Karpas-422 (cell line): Measurements from ENCODE around the gene NUTM2E. TPM values are rescaled to one million over a fixed set of nuclear protein-coding genes. Genes with fewer than 3 reads are reported as not detected.
"Not testable (repeated sequence)": the region's sequence is repeated elsewhere in the genome, so short reads cannot be mapped to it uniquely, and the experiment has no call there.

Source experiments
- DNase-seq: peaks from one replicate; pipeline ENCODE4 v3.0.0-alpha.2; 2015
- H2AFZ ChIP-seq: fragments of 200-600 bp; sonication (generic); 2 replicates; pipeline ENCODE4 v1.6.1; 2014; ENCODE audit warnings: antibody characterized with exemption, low read length, mixed read lengths
- H3K27ac ChIP-seq: fragments of 200-600 bp; sonication (generic); 2 replicates; pipeline ENCODE4 v1.5.1; 2014; ENCODE audit warnings: mild to moderate bottlenecking, low read length, moderate library complexity
- H3K27me3 ChIP-seq: fragments of 200-600 bp; sonication (generic); 2 replicates; pipeline ENCODE4 v1.6.1; 2014; ENCODE audit warnings: low read length, mixed read lengths
- H3K36me3 ChIP-seq: fragments of 200-600 bp; sonication (generic); 2 replicates; pipeline ENCODE4 v1.6.1; 2014; ENCODE audit warnings: low read length, mixed read lengths; ENCODE audit not compliant: insufficient read depth
- H3K4me1 ChIP-seq: fragments of 200-600 bp; sonication (generic); 2 replicates; pipeline ENCODE4 v1.6.1; 2014; ENCODE audit warnings: mild to moderate bottlenecking, low read length, mixed read lengths
- H3K4me2 ChIP-seq: fragments of 200-600 bp; sonication (generic); 2 replicates; pipeline ENCODE4 v1.6.1; 2014; ENCODE audit warnings: low read length, low read depth, mild to moderate bottlenecking; ENCODE audit not compliant: poor library complexity, severe bottlenecking
- H3K4me3 ChIP-seq: fragments of 200-600 bp; sonication (generic); 2 replicates; pipeline ENCODE4 v1.5.1; 2014; ENCODE audit warnings: mild to moderate bottlenecking, antibody characterized with exemption, low read length, mixed read lengths
- H3K79me2 ChIP-seq: fragments of 200-600 bp; sonication (generic); 2 replicates; pipeline ENCODE4 v1.6.1; 2014; ENCODE audit warnings: mild to moderate bottlenecking, low read length, mixed read lengths
- H3K9ac ChIP-seq: fragments of 200-600 bp; sonication (generic); 2 replicates; pipeline ENCODE4 v1.6.0; 2014; ENCODE audit warnings: low read length
- H3K9me2 ChIP-seq: fragments of 200-600 bp; sonication (generic), shearing (Covaris generic); replicated peaks from 2 replicates; pipeline ENCODE4 v1.6.0; 2014; ENCODE audit warnings: mild to moderate bottlenecking, low read length, moderate library complexity; ENCODE audit not compliant: insufficient read depth
- H3K9me3 ChIP-seq: fragments of 300-700, 200-600 bp; sonication (generic); 2 replicates; pipeline ENCODE4 v1.6.1; 2014; ENCODE audit warnings: low read length, mixed read lengths
- H4K20me1 ChIP-seq: fragments of 200-600 bp; sonication (generic); 2 replicates; pipeline ENCODE4 v1.6.1; 2014; ENCODE audit warnings: mild to moderate bottlenecking, antibody characterized with exemption, low read length, low read depth; ENCODE audit not compliant: insufficient read depth
- total RNA-seq: library from RNA; depleted of rRNA; stranded (reverse); fragments of >200 nt; shearing (Covaris generic); gene quantifications from 2 replicates; pipeline ENCODE4 v1.2.3, GENCODE V29; 2014; ENCODE audit warnings: low replicate concordance

Gene NUTM2E
- total RNA-seq, 1 experiment from 2014 or later: 0.19 TPM

DNA sequence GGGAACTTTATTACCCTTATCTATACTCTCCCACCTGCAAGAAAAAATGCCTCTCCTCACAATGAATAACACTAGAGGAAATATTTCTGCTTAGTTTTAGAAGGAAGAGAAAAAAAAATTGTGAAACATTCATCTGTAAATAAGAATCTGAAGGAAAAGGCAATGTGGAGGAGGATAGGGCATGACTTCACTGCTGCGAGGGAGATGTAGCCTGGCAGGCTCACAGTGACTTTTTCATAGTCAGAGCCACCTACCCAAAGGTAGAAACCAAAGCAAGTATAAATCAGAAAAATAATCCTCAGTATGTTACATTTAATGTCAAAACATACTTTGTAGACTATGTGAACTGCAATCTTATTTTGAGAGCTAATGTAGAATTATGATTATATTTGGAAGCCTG is 10.4 kb downstream of the NUTM2E start:
- not testable (repeated sequence) for H2AFZ ChIP-seq, H3K79me2 ChIP-seq, H4K20me1 ChIP-seq, H3K27ac ChIP-seq, H3K9me3 ChIP-seq, H3K4me2 ChIP-seq, H3K9me2 ChIP-seq, H3K4me3 ChIP-seq, H3K9ac ChIP-seq, DNase-seq, H3K36me3 ChIP-seq, H3K27me3 ChIP-seq, H3K4me1 ChIP-seq

DNA sequence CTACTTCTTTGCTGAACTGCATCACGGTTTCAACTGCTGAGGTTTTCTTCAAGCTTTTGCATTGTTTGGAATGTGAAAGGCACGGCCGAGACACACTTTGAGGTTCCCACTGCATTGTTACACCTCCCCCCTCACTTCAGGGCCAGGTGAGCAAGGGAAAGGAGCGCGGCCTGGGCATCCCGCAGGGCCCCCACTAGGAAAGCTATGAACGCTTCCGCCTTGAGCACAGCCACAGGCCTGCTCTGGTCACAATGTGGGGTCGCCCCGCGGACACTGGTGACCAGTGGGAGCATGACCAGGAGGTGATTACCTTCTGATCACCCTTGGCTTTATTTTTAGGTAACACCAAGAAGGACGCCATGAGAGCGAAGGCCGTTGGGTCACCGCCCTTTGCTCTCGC is 11.9 kb downstream of the NUTM2E start:
- not testable (repeated sequence) for H2AFZ ChIP-seq, H3K79me2 ChIP-seq, H3K36me3 ChIP-seq, H3K9me3 ChIP-seq, H3K4me3 ChIP-seq, H3K4me2 ChIP-seq, H3K27me3 ChIP-seq, H4K20me1 ChIP-seq, H3K27ac ChIP-seq, H3K9me2 ChIP-seq, H3K9ac ChIP-seq, H3K4me1 ChIP-seq, DNase-seq

DNA sequence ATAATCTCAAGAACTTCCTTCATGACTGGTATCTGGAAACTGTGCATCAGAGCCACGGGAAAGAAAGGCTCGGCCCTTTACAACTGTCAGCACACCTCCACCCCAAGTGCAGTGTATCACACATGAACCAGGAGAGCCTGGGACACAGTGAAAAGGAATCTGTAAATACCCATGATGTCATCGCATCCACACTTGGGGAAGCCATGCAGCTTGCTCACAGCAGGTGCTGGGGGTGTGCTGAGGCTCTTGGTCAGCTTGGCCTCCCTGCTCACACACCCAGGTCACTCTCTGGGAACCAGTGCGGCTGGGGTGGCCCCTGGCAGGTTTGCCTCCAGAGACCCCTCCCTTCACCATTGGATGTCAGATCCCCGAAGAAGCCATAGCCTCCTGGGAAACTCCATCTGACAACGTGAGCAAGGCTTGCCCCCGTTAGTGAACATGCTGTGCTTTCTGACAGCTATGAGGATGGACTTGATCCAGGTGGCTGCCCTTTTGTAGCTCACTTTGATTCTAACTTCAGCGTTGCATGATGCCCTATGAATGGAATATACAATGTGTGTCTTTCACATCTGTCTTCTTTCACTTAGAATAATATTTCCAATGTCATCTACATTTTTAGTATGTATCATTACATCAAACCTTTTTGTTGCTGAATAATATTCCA is 26.8 kb downstream of the NUTM2E start:
- not testable (repeated sequence) for H3K36me3 ChIP-seq, H4K20me1 ChIP-seq, H3K4me2 ChIP-seq, H3K79me2 ChIP-seq, DNase-seq, H3K27me3 ChIP-seq, H3K27ac ChIP-seq, H3K9ac ChIP-seq, H3K9me2 ChIP-seq, H3K4me3 ChIP-seq, H2AFZ ChIP-seq, H3K4me1 ChIP-seq, H3K9me3 ChIP-seq

DNA sequence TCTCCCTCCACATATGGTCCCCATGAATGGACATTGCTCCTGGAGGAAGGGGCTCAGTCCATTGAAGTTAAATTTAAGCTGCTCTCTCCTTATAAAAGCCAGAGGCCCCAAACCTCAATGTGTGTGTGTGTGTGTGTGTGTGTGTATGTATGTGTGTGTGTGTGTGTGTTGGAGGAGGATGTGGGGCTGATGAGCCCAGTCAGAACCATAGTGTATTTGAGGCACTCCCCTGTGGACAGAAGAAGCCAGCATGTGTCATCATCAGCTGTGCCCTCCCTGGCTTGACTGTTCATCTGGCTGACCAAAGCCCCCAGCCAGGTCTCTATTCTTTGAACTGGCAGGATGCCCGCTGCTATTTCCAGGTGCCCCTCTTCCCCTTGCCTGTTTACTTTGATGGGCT is 35.7 kb downstream of the NUTM2E start:
- not testable (repeated sequence) for H4K20me1 ChIP-seq, H2AFZ ChIP-seq, H3K27ac ChIP-seq, H3K79me2 ChIP-seq, DNase-seq, H3K9me3 ChIP-seq, H3K4me1 ChIP-seq, H3K27me3 ChIP-seq, H3K9ac ChIP-seq, H3K4me3 ChIP-seq, H3K9me2 ChIP-seq, H3K4me2 ChIP-seq, H3K36me3 ChIP-seq

DNA sequence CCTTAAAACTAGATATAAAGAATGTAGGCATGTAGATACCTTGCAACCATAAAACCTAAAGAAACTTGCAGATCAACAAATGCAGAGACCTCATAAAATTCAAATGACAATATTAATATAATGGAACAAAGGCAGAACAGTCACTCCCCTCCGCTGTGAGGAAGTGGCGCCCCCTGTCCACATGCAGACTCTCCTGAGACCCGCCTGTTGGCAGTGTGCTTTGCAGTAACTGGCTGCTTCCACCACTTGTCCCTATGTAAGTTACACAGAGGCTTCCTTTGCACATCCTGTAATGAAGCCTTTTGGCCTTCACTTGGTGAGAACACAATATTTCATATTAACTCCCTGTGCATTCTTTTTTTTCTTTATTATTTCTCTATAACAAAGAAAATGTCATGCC is 36.3 kb downstream of the NUTM2E start:
- H2AFZ ChIP-seq, H3K27ac ChIP-seq, H3K79me2 ChIP-seq, H3K4me1 ChIP-seq, DNase-seq, H4K20me1 ChIP-seq, H3K9ac ChIP-seq, H3K4me2 ChIP-seq, H3K4me3 ChIP-seq, H3K9me2 ChIP-seq, H3K9me3 ChIP-seq, H3K27me3 ChIP-seq, H3K36me3 ChIP-seq: not testable (repeated sequence)

DNA sequence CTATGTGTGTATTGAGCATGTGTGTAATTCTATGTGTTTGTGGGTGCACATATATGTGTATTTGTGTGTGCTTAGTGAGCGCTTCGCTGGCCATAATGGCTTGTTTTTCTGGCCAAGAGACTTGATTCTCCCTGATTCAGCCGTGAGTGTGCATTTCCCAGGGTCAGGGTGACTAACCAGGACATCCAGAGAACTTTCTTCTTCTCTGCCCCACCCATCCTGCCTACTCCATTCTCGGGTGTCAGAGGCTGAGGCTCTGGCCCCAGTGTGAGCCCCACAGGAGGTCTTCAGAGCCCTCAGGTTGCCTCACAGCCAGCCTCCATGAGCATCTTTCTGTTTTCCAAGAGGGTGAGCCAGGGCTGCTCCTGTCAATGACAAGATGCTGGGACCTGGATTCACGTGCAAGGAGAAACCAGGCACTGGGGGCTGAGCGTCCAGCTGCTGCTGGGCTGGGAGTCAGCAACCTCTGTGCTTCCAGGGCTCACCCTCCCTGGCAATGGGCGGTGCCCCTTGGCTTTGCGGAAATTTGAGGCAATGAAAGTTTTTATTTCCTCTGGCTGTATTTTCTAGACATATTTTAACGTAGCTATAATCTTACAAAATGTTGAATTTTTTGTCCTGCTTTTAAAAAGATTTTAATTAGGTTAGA is 40.5 kb downstream of the NUTM2E start:
- H3K79me2 ChIP-seq, H3K9me3 ChIP-seq, H3K9me2 ChIP-seq: not testable (repeated sequence)

DNA sequence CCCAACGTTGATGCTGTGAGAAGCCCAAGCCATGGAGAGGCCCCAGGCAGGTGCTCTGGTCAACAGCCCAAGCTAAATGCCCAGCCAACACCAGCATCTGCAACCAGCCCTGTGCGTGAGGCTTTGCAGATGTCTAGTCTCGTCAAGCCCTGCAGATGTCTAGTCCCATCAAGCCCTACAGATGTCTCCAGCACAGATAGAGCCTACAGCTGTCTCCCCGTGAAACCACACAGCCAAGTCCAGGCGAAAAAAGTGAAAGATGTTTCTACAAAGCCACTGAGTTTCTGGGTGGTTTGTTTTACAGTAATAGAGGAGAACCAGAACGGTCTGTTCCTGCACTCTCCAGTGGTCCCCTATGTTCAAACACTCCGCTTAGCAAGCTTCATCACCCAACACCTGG is 41.5 kb downstream of the NUTM2E start:
- H3K4me2 ChIP-seq, DNase-seq, H4K20me1 ChIP-seq, H3K36me3 ChIP-seq, H3K27me3 ChIP-seq, H3K9ac ChIP-seq, H3K9me3 ChIP-seq, H3K27ac ChIP-seq, H3K9me2 ChIP-seq, H3K79me2 ChIP-seq, H3K4me1 ChIP-seq, H3K4me3 ChIP-seq, H2AFZ ChIP-seq: not testable (repeated sequence)

More for the DNA sequence above, 40.5 kb downstream of the NUTM2E start:
- H4K20me1 ChIP-seq, H3K4me2 ChIP-seq, H3K27ac ChIP-seq, H3K27me3 ChIP-seq, H2AFZ ChIP-seq, H3K4me3 ChIP-seq, H3K36me3 ChIP-seq, DNase-seq, H3K4me1 ChIP-seq, H3K9ac ChIP-seq: not testable (repeated sequence)

DNA sequence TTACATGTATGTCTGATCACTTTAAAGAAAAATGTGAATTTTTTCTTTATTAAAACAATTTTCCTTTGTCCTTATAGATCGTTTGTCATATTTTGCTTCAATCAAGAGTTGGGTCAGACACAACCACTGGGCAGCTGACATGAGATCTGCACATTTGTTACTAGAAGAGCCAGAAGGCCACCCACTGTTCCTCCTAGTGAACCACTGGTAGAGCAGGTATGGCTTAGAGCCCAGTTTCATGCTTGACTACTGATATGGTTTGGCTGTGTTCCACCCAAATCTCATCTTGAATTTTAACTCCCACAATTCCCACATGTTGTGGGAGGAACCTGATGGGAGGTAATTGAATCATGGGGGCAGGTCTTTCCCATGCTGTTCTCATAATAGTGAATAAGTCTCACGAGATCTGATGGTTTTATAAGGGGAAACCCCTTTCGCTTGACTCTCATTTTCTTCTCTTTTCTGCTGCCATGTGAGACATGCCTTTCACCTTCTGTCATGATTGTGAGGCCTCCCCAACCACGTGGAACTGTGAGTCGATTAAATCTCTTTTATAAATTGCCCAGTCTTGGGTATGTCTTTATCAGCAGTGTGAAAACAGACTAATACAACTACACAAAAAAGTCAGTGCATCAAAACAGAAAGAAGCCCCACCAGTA is 43.0 kb downstream of the NUTM2E start:
- H3K9me2 ChIP-seq, H3K27me3 ChIP-seq, H3K79me2 ChIP-seq, H3K27ac ChIP-seq, H3K4me1 ChIP-seq, H3K36me3 ChIP-seq, H3K9ac ChIP-seq, DNase-seq, H4K20me1 ChIP-seq, H3K4me3 ChIP-seq, H3K9me3 ChIP-seq, H2AFZ ChIP-seq, H3K4me2 ChIP-seq: not testable (repeated sequence)
